GM20000 (cell line): ENCODE results near the gene BYSL.
"Not testable (repeated sequence)": the region's sequence is repeated elsewhere in the genome, so short reads cannot be mapped to it uniquely, and the experiment has no call there.

Experiments
- DNase-seq: peaks from one replicate; pipeline ENCODE4 v3.0.0; 2012; ENCODE audit warnings: low spot score
- TF ChIP-seq, protein P1 (sequence below): IDR thresholded peaks from 2 replicates; pipeline ENCODE4 v1.5.1; 2012; ENCODE audit warnings: mild to moderate bottlenecking, control low read depth; ENCODE audit errors: extremely low read depth, missing control alignments

Gene BYSL

DNA sequence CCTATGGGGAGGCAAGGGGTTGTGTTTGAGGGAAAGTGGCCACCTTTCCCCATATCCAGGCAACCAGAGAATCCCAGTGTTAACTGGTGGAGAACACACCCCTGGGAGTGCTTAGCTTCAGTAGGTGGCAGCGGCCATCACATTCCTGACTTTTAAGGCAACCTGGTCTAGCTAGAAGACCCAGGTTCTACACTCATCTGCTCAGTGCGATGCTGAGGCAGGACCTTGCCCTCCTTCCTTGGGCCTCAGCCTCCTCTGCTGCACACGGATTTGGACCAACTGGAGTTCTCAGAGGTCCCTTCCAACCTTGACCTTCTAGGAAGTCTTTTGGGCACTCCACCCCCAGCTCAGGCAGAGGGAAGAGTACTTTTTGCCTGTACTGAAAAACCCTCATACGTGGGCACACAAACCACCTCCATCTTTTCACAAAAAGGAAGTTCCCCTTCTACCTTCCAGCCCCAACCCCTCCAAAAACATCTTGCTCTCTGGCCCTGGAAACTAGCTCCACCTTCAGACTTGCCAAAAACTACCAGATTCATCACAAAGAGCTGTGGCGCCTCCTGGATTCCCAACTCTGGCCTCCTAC lies 17.4 kb downstream of the BYSL start:
- no peak for DNase-seq
- TF ChIP-seq, protein P1, sequence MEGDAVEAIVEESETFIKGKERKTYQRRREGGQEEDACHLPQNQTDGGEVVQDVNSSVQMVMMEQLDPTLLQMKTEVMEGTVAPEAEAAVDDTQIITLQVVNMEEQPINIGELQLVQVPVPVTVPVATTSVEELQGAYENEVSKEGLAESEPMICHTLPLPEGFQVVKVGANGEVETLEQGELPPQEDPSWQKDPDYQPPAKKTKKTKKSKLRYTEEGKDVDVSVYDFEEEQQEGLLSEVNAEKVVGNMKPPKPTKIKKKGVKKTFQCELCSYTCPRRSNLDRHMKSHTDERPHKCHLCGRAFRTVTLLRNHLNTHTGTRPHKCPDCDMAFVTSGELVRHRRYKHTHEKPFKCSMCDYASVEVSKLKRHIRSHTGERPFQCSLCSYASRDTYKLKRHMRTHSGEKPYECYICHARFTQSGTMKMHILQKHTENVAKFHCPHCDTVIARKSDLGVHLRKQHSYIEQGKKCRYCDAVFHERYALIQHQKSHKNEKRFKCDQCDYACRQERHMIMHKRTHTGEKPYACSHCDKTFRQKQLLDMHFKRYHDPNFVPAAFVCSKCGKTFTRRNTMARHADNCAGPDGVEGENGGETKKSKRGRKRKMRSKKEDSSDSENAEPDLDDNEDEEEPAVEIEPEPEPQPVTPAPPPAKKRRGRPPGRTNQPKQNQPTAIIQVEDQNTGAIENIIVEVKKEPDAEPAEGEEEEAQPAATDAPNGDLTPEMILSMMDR = no peak

DNA sequence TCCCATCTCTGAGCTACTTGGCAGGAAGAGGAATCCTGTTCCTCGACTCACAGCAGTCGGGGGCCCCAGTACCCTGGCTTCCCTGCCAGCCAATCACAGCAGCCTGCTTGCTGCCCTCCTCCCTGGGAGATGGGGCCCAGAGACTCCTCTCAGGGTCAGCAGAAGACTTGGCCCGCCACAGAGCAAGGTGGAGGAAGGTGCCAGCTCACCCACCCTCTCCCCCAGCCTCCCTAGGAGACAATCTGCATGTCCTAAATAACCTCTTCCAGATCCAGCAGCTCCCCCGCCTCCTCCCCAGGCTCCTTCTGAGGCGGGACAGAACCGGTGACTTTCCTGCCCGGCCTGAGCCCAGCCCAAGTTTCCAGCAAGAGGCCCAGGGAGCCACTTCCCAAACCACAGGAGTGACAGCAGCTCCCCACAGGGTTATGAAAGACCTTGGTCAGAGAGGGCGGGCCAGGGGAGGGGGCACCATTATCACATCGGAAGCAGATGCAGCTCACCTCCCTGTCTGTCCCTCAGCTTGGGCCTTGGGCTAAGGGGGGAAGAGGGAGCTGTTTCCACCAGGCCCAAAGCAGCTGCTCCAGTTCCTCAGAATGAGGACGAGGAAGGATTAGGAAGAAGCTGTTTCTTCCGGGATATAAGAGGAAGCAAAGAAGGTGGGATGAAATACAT lies 18.0 kb downstream of the BYSL start:
- no peak for DNase-seq
- TF ChIP-seq, protein P1 = no peak

DNA sequence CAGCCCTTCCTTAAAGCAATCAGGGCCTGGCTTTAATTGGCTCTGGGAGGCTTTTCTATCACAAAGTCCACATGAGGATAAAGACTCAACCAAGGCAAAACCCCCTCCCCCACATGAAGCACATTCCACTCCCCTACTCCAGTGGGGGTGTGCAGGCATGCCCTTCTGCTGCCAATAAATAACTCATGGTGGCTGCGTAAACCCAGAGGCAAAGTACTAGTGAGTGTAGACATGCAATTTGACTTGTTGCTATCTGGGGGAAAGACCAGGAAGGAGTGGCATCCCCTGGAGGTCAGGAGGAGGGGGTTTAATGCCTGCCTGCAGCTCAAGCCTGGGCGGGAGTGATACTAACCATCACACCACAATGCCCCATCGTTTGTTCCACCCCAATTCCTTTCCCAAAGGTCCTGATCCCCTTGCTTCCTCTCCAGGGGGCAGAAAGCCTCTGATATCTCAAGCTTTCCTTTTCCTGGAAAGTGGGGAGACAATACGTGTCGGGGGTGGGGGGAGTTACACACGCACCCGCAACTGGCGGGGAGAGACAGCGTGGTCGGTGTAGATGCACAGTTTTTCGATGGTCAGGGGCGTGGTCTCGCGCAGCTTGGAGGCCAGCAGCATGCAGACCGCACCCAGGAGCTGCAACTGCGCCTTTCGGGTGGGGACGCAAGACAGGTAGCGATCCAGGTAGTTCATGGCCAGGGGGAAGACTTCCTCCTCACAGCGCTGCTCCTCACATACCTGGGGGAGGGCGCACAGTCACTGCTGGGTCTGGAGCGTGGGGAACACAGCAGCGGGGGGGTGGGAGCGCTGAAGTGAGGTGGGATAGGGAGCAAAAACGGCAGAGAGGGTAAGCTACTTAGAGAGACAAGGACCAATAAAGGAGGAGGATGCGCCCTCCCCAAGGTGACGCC lies 18.8 kb downstream of the BYSL start:
- TF ChIP-seq, protein P1 = no peak
- DNase-seq = no peak

DNA sequence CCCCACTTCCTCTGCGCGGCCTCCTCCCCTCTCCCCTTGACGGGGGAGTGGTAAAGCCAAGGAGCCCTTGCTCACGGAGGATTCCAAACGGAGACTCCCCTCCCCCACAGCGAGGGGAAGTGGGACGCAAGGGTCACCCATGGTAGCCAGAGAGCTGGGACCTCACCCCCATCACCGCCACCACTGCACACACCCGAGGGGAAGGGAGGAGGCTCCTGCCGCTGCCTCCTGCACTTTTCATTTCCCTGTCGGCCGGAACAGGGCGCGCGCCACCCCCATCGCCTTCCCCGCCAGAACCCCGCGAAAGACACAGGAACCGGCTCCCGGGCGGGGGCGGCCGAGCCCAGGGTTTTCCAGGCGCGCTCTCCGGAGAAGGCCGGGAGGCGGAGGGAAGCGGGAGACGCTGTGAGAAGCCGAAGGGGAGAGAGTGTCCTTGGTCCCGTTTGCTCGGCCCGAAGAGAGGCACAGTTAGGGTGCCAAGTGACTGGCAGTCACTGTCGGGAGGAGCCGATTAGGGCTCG lies 19.5 kb downstream of the BYSL start:
- peak; percentile 42 for DNase-seq
- TF ChIP-seq, protein P1 = no peak

GRCh38 chr6:41941280-41942066 lies 20.2 kb downstream of the BYSL start, which contains the start of gene CCND3:
Gene CCND3 (minus strand): TSS chr6:41941808. CDS start chr6:41941649, 159 bp downstream.
- peak; percentile 95 for DNase-seq
- TF ChIP-seq, protein P1 = no peak

DNA sequence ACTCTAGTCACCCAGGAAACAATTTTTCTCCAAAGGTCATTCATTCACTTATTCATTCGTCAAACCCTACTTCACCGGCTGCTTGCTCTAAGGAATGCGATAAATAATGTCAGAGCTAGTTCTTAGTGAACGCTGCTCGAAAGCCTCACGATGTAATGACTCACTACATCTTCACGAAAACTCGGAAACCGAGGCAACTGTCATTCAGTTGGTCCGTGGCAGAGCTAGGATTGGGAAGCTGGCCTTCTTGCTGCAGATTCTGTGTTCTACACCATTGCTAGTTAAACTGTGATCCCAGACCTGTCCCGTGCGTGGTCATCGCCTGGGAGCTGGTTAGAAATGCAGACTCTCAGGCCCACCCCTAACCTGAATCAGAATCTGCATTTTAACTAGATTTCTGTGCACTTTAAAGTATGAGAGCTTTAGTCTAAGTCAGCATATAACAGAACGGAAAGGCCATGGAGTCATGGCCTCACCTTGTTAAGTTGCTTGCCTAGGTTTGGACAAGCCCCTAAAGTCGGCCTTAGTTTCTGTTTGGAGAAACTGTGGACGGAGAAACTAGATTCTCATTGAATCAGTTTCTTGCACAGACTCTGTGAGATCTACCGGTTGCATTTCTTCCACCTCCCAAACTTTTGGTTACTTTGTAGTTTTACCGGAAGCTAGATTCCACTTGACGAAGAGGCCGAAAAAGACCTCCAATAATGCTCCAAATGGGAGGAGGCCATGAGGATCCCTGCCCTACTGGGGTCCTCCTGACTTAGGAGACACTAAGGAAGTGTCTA lies 21.0 kb downstream of the BYSL start:
- no peak for DNase-seq
- TF ChIP-seq, protein P1 = no peak

DNA sequence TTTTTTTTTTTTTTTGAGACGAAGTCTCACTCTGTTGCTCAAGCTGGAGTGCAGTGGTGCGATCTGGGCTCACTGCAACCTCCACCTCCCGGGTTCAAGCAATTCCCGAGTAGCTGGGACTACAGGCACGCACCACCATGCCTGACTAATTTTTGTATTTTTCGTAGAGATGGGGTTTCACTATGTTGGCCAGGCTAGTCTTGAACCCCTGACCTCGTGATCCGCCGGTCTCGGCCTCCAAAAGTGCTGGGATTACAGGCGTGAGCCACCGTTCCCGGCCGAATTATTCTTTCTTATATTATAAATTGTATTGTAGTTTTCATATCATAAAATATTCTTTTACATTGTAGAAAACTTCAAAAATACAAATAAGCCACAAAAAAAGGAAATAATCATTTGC lies 21.6 kb downstream of the BYSL start:
- not testable (repeated sequence) for DNase-seq
